Posterior cingulate gyrus (tissue), 11 donors: ENCODE data around the gene SLC9A1.
"Not testable (repeated sequence)": the region's sequence is repeated elsewhere in the genome, so short reads cannot be mapped to it uniquely, and the experiment has no call there.

Source experiments
- DNase-seq, 10 donors: peaks; one replicate each; pipeline versions ENCODE4 v3.0.0 to v3.0.0-alpha.2; 2020 to 2021; ENCODE audit warnings: mixed read lengths in 3 of 10
- intact Hi-C: fragments of 100-400 bp; cut with DNase I; formaldehyde crosslinking; loops from one replicate; pipeline ENCODE4 v1.15.1; 2023

The SLC9A1 gene

DNA sequence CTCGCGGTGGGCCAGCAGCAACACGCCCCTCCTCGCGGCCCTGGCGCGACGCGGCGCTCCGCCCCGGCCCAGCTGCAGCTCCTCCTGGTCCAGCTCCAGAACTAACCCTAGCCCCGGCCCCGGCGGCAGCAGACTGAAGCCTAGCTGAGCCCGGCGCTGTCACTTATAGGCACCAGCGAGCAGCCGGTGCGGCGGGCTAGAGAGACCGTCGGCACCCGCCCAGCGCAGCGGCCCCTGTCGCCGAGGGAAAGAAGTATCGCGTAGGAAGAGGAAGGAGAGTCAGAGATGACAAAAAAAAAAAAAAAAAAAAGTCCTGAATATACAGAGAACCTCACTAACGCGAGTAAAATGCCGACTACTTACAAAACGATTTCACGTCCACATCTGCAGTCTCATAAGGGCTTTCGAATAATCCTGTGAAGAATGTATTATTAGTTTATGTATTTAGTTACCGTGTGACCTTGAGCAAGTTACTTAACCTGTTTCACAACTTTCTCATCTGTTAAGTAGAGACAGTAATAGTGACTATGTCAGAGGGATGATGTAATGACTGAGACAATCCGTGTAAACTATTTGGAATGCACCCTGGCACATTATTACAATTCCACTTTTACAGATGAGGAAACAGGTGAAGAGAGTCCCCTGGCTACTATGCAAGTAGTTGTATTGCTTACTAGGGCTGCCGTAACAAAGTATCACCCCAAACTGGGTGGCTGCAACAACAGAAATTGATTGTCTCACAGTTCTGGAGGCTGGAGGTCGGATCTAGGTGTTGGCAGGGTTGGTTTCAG is at the start of gene SLC9A1:
Gene SLC9A1 (minus strand): TSS at position 135 of the 791 bp plus-strand sequence. CDS start 791 bp downstream, outside the sequence.
- DNase-seq = peak; percentile 92 to 99 (median 96)
- intact Hi-C loops = loop anchor here (5.0 kb wide), 2 partner anchors 38 to 77 kb away; partner anchors contain the start of gene WDTC1

DNA sequence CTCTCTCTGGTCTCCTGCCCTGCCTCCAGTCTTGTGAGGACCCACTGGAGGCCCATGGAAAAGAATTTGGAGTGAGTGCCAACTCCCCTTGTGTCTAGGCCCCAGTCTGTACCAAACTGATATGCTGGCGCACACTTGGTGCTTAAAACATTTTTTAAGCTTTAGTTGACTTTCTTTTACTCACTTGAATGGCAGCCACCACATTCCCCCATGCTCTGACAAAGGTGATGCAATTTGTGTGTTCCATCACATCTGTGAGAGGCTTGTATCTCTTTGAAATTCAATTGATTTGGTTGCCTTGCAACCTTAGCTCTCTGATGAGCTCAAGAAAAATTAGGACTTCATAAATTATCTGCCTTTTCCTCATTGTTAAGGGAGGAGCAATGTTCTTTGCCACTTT is 49.0 kb upstream of the SLC9A1 start:
- intact Hi-C loops = no loop called here
- no peak for DNase-seq

DNA sequence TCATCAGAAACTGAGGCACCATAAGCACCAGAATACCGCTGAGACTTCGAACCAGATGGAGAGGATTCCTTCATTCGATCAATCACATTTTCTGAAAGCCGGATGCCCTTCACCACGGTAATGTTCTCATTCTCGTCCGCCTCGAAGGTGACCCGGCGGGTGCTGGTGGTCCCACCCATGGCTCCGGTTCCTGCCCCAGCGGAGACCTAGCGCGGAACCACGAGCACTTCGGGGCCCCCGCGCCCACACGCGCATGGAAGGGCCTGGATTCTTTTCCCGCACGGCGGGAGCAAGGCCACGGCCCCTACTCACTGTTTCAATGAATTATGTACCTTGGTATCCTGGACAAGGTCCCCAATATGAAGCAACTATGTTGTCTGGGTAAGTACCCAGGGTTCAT is 46.4 kb upstream of the SLC9A1 start:
- intact Hi-C loops = no loop called here
- peak in 1 of 10 donors; percentile 24 for DNase-seq

DNA sequence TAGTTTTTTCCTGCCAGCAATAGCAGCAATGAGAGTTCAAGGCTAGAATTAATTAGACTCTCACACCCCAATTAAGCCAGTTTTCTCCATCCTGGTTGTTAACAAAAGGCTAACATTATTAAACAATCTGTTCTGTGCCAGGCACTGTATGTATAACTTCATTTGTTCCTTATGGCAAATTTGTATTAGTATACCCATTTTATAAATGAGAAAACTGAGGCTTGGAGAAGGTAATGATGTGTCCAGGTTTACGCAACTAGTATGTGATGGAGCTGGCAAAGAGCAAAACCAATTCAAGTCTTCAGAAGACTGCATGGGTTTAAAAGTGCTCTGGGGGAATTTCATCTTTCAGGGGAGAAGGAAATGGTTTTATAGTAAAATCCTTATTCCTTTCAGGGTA is 38.3 kb upstream of the SLC9A1 start:
- intact Hi-C loops = no loop called here
- no peak for DNase-seq

DNA sequence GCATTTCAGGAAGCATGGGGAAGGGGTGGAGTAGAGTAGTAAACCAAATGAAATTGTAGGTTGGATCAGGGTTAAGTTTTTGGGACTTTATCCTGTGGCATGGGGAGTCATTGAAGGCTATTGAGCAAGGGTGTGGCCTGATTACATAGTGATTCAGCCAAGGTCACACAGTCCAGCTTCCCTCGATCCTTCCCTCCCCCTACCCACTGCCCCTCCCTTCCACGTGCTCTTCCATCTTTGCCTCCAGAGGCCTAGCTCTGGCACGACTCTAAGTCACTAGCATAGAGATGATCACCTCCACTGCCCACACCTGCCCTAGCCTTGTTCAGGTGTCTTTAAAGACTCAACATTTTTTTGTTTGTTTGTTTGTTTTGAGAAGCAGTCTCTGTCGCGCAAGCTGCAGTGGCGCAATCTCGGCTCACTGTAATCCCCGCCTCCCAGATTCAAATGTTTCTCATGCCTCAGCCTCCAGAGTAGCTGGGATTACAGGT is 37.2 kb upstream of the SLC9A1 start:
- peak in 1 of 10 donors; percentile 3 for DNase-seq
- intact Hi-C loops = no loop called here

DNA sequence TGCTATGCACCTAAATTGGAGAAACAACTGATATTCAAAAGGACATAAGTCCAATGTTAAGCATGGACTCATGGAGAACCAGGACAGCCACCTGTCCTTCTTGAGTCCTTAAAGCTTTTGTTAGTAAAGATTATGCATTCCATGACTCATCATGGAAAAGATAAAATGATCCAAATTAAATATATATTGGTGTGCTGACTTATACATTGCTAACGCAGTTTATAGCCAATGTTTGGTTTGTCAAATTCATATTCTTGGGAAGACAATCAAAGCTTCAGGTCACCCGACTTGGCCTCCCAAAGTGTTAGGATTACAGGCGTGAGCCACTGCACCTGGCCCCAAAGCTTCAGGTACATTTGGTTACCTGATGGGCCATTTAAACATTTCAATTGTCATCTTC is 29.7 kb upstream of the SLC9A1 start:
- intact Hi-C loops, DNase-seq: not testable (repeated sequence)

DNA sequence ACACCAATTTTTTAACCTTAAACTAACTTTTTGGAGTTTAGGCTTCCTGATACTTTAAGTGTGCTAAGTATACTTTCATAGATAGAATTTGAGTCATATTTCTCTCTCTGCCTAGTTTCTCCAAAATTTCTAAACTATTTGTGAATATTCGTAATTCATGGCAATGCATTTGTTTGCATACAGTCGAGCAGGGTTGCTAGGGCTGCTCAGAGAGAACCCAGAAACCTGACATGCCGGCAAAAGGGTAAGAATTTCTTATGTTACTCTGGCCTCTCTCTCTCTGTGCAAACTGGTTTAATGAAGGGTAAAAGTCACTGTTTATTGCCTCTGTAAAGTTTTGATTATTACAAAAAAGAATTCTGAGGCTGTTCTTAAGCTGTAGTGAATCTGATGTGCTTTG is 25.1 kb upstream of the SLC9A1 start:
- DNase-seq = no peak
- intact Hi-C loops = no loop called here

DNA sequence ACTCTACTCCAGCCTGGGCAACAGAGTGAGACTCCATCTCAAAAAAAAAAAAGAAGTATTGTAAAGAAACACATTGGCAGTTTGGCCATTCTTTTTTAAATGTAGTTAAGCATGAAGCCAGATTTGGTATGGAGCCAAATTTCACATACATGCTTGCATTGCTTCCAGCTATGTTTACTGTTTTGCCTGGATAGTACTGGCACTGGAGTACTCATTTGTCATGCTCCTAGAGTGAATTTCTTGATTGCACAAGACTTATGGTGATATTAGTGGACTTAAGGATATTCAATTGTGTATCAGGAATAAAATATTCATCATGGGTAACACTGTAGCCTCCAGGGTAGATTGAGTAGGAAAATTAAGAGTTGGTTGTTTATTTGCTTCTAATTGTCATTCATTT is 24.5 kb upstream of the SLC9A1 start:
- intact Hi-C loops = no loop called here
- no peak for DNase-seq

DNA sequence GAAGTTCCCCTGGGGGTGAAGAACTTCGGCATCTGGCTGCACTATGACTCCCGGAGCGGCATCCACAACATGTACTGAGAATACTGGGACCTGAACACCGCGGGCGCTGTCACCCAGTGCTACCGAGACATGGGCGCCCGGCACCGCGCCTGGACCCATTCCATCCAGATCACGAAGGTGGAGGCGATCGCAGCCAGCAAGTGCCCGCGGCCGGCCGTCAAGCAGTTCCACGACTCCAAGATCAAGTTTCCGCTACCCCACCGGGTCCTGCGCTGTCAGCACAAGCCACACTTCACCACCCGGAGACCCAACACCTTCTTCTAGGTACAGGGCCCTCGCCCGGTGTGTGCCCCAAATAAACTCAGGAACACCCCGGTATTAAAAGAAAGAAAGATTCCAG is 22.0 kb upstream of the SLC9A1 start:
- peak in 2 of 10 donors; percentile 59 to 61 for DNase-seq
- intact Hi-C loops = no loop called here

DNA sequence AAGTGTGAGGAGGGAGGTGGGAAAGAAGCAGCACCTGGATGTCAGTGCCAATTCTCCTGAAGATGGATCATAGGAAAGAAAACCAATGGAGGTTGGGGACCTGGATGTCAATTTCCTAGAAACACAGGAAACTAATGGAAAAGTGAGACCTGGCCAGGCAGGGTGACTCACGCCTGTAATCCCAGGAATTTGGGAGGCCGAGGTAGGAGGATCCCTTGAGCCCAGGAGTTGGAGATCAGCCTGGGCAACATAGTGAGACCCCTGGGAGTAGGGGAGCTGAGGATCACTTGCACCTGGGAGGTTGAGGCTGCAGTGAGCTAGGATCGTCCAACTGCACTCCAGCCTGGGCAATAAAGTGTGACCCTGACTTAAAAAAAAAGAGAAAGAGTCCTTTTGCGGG is 21.4 kb upstream of the SLC9A1 start:
- intact Hi-C loops = no loop called here
- no peak for DNase-seq

DNA sequence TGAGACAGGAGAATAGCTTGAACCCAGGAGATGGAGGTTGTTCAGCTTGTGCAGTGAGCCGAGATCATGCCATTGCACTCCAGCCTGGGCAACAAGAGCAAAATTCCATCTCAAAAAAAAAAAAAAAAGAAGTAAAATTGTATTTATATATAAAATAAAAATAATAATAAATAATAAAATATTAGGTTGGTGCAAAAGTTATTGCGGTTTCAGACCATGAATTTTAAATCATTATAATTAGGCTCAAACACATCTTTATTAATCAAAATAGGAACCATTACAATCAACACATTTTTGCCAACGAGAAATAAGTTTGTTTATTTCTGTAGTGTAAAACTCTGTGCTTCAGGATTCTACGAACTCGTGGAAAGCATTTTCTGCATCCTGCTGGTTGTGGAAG is 18.1 kb upstream of the SLC9A1 start:
- intact Hi-C loops = not testable (repeated sequence)

DNA sequence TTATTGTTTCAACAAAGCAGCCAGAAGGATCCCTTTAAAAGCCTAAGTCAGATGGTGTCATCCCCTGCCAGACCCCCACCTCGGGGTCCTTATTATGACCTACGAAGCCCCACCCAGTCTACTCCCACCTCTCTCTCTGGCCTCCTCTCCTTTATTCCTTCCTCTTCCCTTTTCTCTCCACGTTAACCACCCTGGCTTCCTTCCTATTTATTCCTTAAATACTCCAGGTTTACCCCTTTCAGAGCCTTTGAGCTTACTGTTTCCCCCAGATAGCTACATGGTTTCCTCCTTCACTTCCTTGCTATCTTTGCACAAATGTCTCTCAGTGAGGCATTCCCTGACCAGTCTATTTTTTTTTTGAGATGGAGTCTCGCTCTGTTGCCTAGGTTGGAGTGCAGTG is 12.0 kb upstream of the SLC9A1 start:
- intact Hi-C loops = no loop called here
- DNase-seq = no peak

More for the DNA sequence above, 18.1 kb upstream of the SLC9A1 start:
- not testable (repeated sequence) for DNase-seq

DNA sequence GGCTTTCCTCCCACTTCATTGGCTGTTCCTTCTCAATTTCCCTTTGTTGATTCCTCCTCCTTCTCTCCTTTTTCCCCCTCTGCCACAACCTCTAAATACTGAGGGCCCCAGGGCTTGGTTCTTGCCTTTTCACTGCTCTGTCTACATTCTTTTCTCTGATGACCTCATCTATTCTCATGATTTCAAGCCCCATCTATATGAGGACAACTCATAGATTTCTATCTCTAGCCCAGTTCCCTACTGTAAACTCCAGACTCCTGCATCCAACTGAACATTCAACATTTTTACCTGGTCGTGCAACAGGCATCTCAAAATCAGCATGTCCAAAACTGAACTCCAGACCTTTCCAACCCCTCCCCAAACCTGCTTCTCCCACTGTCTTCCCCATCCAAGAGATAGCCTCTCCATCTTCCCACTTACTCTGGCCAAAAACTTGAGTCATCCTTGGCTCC is 11.5 kb upstream of the SLC9A1 start:
- no peak for DNase-seq
- intact Hi-C loops = no loop called here

DNA sequence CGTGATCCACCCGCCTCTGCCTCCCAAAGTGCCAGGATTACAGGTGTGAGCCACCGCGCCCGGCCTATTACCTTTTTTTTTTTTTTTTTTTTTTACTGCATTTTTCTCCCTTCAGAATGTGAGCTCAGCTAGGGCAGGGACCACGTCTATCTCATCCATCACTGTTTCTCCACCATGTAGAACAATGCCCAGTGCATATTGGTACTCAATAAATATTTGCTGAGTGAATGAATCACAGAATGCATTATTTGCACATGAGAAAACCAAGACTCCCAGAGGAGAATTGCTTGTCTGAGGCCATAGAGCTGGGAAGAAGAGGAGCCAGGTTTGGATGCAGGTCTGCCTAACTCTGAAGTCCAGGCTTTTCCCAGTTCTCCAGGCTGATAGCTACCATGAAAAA is 8.2 kb upstream of the SLC9A1 start:
- intact Hi-C loops = no loop called here

DNA sequence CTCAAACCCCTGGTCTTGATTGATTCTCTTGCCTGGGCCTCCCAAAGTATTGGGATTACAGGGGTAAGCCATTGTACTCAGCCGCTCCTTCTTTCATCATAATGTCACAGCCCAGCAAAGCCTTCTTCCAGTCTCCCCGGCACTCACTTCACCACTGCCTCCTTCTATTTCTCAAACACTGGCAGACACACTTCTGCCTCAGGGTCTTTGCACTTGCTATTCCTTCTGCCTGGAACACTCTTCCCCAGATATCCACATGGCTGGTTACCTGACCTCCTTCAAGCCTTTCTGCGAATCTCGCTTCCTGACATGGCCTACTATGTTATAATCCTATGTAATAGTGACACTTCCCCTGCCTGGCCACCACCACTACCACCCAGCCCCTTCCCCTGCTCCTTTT is 7.2 kb upstream of the SLC9A1 start:
- no peak for DNase-seq
- intact Hi-C loops = no loop called here

More for the DNA sequence above, 8.2 kb upstream of the SLC9A1 start:
- DNase-seq = peak in 1 of 10 donors; percentile 25

DNA sequence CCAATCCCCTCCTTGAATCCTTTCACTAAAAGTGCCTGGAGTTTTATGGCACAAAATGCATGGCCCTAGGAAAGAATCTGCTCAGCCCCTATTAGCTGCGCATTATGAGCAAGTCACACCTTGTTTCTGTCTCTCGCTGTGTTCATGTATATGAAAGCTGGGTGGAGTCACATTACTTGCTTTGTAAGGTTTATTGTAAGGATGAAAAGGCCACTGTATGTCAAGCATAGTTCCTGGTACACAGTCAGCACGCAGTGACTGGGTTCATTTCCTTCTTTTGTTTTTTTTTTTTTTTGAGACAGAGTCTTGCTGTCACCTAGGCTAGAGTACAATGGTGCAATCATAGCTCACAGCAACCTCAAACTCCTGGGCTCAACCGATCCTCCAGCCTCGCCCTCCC is 6.7 kb upstream of the SLC9A1 start:
- intact Hi-C loops = no loop called here
- DNase-seq = peak in 1 of 10 donors; percentile 15

DNA sequence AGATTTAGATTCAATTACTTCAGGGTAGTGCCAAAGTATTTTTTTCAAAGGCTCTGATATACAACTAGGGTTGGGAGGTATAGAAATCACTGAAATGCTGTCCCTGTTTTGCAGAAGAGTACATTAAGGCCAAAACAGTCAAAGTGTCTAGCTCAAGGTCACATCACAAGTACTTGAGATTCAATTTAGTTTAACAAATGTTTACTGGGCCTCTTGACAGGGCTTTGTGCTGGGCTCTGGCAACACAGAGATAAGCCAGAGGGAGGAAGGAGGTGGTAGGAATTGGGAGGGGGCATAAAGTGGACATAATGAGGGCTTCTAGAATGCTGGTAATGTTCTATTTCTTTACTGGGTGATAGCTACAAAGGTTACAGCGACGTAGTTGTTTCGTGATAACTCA is 2.3 kb upstream of the SLC9A1 start:
- intact Hi-C loops = loop anchor here (5.0 kb wide), 1 partner anchor 75 kb away; the partner anchor contains the start of gene WDTC1
- no peak for DNase-seq

DNA sequence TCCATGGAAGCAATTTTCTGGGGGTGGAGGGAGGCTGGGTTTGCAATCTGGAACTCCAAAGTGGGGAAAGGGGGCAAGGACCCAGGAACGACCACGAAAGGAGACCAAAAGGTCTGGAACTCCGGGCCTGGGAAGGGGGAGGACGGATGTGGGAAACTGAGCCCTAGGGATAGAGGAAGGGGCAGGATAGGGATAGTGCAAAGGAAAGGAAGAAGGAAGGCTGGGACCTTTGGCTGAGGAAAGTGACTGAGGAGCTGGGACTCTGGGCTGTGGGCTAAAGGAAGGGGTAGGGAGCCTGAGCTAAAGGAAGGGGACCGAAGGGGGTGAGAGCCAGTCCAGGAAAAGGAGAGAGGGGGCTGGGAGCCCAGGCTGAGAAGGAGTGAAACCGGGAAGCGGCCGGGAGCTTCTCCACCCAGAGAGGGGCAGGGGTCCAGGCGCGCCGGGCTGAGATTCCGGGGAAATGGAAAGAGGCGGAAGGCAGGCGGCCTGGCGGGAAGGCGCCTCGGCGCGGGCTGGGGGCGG is 395 bp downstream of the SLC9A1 start:
- intact Hi-C loops = loop anchor here (5.0 kb wide), 1 partner anchor 37 kb away; no protein-coding TSS in a partner anchor

DNA sequence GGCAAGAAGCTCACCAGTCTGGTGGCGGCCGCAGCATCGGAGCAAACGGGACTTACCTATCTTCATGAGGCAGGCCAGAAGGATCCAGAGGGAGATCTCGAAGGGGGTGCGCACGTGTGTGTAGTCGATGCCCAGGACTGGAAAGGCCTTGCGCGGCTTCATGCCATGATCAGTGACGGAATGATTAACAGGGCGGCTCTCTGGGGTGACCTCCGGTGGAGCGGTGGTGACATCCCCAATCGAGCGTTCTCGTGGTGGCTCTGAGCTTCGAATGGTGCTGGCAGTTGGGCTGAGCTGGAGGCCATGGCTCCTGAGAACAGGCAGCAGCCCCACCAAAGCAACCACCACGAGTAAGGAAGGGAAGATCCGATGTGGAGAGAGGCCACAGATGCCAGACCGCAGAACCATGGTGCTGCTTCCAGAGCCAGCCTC is 982 bp downstream of the SLC9A1 start:
- intact Hi-C loops = loop anchor here (5.0 kb wide), 1 partner anchor 37 kb away; no protein-coding TSS in a partner anchor
- peak in 1 of 10 donors; percentile 63 for DNase-seq

More for the DNA sequence above, 395 bp downstream of the SLC9A1 start:
- DNase-seq = peak in 1 of 10 donors; percentile 29

DNA sequence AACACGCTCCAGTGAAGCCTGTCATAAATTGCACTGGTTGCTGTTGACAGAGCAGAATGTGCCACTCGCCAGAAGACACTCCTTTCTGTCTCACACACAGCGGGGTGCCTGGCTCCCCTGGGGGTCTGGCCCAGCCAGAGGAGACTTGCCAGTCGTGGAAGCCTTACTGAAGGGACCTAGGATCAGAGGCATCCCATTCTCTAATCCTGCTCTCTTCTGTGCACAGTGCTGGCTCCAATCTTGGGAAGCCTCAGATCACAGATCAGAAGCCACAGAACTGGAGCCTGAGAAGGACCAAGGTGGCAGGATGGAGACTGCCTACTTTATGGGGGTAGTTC is 1.4 kb downstream of the SLC9A1 start:
- DNase-seq = no peak
- intact Hi-C loops = loop anchor here (5.0 kb wide), 1 partner anchor 36 kb away; no protein-coding TSS in a partner anchor

DNA sequence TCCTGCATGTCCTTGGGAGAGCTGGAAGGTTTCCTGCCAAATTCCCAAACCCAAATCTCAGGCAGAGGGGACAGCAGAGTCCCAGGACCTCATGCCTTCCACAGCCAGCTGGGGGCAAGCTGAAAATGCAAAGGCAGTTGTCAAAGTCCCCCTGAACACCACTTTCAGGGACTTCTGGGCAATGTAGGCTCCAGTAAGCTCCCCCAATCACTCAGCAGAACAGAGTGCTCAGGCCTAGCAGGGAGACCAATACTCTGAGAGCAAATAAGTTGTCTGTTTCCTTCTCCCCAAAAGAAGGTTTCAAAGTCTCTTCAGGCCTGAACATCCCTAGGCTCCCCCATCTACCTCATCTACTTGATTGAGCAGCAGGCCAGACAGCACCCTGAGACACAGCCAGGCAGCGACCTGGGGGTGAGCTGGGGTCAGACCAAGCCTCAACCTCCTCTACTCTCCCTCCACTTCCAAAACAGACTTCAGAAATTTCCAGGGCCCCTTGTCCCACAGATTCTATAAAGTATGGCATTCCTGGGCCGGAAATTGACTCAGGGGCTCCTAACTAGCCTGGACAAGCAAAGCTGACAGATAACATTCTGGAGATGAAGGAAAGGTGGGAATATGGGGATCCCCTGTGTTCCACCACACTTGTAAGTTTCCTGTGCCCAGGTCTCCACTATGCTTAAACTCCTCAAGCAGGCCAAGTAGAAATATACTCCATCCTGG is 1.9 kb downstream of the SLC9A1 start:
- no peak for DNase-seq
- intact Hi-C loops = loop anchor here (5.0 kb wide), 1 partner anchor 36 kb away; no protein-coding TSS in a partner anchor
